Stomach smooth muscle (tissue), 2 donors: ENCODE results near the gene GEMIN2.
A peak's percentile ranks its signal among the peaks of the same experiment; 100 is the strongest.
"Not testable (repeated sequence)": the region's sequence is repeated elsewhere in the genome, so short reads cannot be mapped to it uniquely, and the experiment has no call there.

Source experiments
- H3K27ac ChIP-seq: one replicate; pipeline ENCODE4 v1.7.0; 2013; ENCODE audit warnings: mild to moderate bottlenecking, low read length, inconsistent platforms
- H3K27me3 ChIP-seq, 2 donors: one replicate each; pipeline ENCODE4 v1.7.0; 2013; ENCODE audit warnings: low read length in 2 of 2; ENCODE audit not compliant: insufficient read depth in 2 of 2, control insufficient read depth in 1 of 2
- H3K36me3 ChIP-seq, 2 donors: one replicate each; pipeline ENCODE4 v1.7.0; 2013; ENCODE audit warnings: low read length in 2 of 2; ENCODE audit not compliant: control insufficient read depth in 2 of 2, insufficient read depth in 2 of 2
- H3K4me1 ChIP-seq: one replicate; pipeline ENCODE4 v1.7.0; 2013; ENCODE audit warnings: low read length; ENCODE audit not compliant: control insufficient read depth, insufficient read depth
- H3K4me3 ChIP-seq, 2 donors: one replicate each; pipeline ENCODE4 v1.7.0; 2013; ENCODE audit warnings: low read length in 2 of 2
- H3K9ac ChIP-seq, 2 donors: one replicate each; pipeline ENCODE4 v1.7.0; 2013; ENCODE audit warnings: low read length in 2 of 2, mild to moderate bottlenecking in 1 of 2
- H3K9me3 ChIP-seq, 2 donors: one replicate each; pipeline ENCODE4 v1.7.0; 2013; ENCODE audit warnings: low read length in 2 of 2; ENCODE audit not compliant: control insufficient read depth in 2 of 2
- donor health status: healthy.
- donor health status: Pancreatic carcinoma.

The GEMIN2 gene

DNA sequence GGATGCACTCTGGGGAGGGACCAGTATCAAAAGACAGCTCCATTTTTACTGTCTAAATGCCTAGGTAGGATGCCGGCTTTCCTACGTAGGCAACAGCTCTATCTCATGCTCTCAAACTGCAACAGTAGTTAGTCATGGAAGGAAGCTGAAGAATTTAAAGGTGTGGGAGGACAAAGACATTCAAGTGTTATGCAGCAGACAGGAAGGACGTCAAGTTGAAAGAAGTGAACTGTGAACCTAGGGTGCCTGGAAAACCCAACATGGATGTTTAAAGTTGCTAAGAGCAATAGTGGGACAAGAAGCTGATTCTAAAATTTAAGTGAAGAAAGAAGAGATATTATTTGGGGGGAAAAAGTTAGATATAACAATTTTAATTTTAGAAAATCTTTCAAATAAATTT is 17.0 kb upstream of the GEMIN2 start:
- Histone ChIP-seq H3K36me3 (peaks cover 7 to 10% of the 10 kb centered on the region in 2 donors), H3K27me3 (no peaks in the 10 kb centered on the region), H3K9me3 (no peaks in the 10 kb centered on the region), H3K9ac (no peak overlapping the region), H3K4me1 (peaks cover 2% of the 10 kb centered on the region), H3K27ac (no peak overlapping the region), H3K4me3 (no peak overlapping the region)

DNA sequence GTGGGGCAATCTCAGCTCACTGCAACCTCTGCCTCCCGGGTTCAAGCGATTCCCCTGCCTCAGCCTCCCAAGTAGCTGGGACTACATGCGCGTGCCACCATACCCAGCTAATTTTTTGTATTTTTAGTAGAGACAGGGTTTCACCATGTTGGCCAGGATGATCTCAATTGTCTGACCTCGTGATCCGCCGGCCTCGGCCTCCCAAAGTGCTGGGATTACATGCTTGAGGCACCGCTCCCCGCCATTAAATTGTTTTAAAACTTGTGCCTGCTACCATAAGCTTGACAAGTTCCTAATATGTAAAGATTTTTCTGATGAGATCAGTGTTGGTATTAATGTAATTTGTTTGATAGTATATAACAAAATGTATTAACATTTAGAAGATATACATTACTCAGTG is 14.9 kb upstream of the GEMIN2 start:
- not testable (repeated sequence) for H3K27me3 ChIP-seq, H3K9ac ChIP-seq, H3K27ac ChIP-seq, H3K4me1 ChIP-seq, H3K4me3 ChIP-seq, H3K9me3 ChIP-seq, H3K36me3 ChIP-seq

DNA sequence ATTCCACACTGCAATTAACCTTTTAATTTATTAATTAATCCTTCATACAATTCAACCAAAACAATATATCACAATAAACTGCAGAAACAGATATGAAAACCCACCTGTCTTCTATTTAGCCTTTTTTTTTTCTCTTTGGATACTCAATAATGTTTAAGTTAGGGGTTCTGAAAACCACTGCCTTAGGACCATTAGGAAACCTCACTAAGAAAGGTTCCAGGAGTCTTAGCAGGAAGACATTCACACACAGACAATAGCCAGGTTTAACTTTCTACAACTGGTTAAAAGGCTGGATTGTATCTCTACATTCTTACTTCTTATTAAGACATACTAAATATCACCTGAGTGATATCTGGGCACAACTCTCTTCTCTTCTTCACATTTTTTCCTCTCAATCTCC is 14.4 kb upstream of the GEMIN2 start:
- Histone ChIP-seq H3K27me3 (no peaks in the 10 kb centered on the region), H3K9me3 (no peaks in the 10 kb centered on the region), H3K4me1 (peaks cover 14% of the 10 kb centered on the region), H3K4me3 (no peak overlapping the region), H3K9ac (no peak overlapping the region), H3K27ac (no peak overlapping the region), H3K36me3 (peaks cover 2 to 9% of the 10 kb centered on the region in 2 donors)

DNA sequence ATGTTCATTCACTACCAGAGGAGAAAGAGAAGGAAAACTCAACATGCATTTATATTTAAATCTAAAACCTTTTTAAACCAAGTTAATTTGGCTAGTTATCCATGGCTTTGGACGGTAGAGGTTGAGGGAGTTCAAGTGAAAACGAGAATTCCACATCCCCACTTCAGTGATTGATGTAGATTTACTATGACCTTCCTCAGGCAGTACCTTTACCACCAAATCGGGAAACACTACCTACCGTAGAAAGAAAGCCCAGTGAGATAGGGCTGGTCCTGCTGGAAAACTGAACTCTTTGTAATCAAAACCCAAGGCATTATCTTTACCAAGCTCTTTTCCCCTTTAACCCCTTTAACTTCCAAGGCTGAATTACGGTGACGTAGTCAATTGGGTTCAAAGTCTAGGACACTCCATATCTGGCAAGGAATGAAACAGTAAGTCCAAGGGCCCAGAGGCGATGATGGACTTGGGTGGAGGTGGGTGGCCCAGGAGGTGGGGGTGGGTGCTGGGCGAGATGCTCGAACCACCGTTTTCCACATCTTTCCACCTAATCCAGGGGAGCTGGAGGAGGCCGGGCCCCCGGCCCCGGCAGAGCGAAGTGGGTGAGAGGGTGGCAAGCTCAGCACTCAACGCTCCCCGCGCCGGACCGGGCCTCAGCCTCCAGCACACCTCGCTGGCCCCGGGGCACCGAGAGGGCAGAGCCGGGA is 11.7 kb upstream of the GEMIN2 start:
- Histone ChIP-seq H3K27ac (peak overlapping the region; percentile 95), H3K36me3 (no peaks in the 10 kb centered on the region), H3K9me3 (no peaks in the 10 kb centered on the region), H3K4me3 (peak overlapping the region; percentile 93 to 95), H3K27me3 (no peaks in the 10 kb centered on the region), H3K9ac (peak overlapping the region; percentile 79 to 98), H3K4me1 (peaks cover 16% of the 10 kb centered on the region)

DNA sequence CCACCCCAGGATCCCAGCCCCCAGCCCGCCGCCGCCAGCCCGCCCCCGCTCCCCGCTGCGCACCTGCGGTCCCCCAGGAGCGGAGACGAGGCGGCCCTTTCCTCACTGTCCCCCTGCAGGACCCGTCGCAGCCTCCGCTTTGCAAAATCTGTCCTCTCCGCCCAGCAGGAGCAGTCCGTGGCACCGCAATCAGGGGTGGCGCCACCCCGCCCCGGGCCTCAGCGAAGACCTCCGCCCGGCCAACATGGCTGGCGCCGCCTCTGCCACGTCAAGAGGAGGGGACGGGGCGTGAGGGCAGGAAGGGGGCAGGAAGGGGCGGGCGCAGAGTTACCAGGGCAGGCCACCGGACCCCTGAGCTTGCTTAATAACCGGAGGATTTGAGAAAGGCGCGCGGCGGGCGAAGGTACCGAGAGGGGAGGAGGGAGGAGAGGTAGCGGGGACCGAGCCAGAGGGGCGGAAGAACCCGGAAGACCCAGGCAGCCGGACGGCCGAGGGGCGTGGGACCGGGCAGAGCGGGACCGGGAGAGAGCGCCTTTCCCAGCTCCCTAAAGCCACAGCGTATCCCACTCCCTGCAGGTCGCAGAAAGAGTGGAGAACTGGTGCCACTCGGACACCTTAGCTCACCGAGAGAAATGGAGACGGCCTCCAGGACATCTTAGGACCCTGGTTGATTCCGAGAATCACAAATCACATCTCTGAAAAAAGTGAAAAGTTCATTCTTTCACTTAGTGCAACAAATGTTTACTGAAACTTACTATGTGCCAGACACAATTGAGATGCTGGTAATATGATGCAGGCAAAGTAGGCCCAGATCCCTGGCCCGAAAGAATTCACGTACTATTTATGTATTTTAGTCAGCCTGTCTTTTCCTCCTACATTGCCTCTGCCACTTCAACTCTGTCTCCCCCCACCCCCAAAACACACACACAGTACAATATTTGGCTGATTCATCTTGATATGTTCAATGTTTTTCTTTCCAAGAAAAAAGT is 10.9 kb upstream of the GEMIN2 start, which contains the start of gene SEC23A:
Gene SEC23A (minus strand): TSS at position 267 of the 989 bp plus-strand sequence. CDS start 7,117 bp downstream, outside the sequence.
- Histone ChIP-seq H3K9me3 (no peaks in the 10 kb centered on the region), H3K4me1 (peaks cover 16% of the 10 kb centered on the region), H3K27me3 (no peaks in the 10 kb centered on the region), H3K4me3 (peak within 1 kb of the TSS; percentile 93 to 95), H3K27ac (peak within 1 kb of the TSS; percentile 95), H3K9ac (peak within 1 kb of the TSS; percentile 79 to 98), H3K36me3 (no peaks in the 10 kb centered on the region)

DNA sequence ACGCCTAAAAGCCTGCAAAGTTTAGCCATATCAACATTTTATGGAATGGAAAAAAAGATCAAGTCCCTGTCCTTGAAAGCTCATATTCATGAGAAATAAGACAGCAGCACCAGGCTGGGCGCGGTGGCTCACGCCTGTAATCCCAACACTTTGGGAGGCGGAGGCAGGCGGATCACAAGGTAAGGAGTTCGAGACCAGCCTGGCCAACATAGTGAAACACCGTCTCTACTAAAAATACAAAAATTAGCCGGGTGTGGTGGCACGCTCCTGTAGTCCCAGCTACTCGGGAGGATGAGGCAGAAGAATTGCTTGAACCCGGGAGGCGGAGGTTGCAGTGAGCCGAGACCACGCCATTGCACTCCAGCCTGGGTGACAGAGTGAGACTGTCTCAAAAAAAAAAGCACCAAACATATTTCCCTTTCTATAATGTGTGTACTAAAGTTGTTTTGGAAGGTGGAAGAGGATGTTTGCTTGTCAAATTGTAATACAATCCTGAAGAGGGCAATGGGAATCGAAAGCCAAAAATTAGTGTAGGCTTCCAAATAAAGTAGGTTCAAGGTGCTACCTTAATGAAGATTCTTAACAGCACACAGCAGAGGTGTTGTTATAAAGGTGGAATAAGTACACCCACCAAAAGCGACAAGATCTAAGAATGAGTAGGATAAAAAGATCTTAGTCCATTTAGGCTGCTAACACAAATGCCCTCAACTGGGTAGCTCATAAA is 9.9 kb upstream of the GEMIN2 start:
- Histone ChIP-seq H3K4me1 (peaks cover 16% of the 10 kb centered on the region), H3K27ac (peak overlapping the region; percentile 95), H3K9ac (peak overlapping the region; percentile 79 to 98)

DNA sequence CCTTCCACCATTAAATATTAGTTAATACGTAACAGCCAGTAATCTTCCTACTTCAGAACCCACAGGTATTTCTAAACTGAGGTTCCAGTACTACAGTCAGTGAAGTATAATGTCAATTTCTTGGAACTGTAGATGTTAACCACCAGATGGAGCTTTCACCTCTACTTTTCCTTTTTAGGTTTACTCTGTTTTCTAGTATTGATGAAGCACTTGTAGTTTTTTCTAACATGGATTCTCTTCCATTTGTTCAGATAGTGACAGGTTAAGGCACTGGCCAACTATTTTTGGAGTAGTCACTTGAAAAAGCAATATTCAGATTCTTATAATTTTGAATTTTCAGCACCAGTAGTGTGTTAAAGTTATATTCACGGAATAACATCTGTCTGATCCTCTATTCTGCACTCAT is 6.5 kb upstream of the GEMIN2 start:
- Histone ChIP-seq H3K27ac (no peak overlapping the region), H3K27me3 (no peaks in the 10 kb centered on the region), H3K4me1 (peaks cover 11% of the 10 kb centered on the region), H3K4me3 (no peak overlapping the region), H3K36me3 (no peaks in the 10 kb centered on the region), H3K9ac (no peak overlapping the region), H3K9me3 (no peaks in the 10 kb centered on the region)

More for the DNA sequence above, 9.9 kb upstream of the GEMIN2 start:
- H3K9me3 ChIP-seq, H3K27me3 ChIP-seq, H3K36me3 ChIP-seq: not testable (repeated sequence)
- H3K4me3 ChIP-seq = peak overlapping the region; percentile 93 to 95

DNA sequence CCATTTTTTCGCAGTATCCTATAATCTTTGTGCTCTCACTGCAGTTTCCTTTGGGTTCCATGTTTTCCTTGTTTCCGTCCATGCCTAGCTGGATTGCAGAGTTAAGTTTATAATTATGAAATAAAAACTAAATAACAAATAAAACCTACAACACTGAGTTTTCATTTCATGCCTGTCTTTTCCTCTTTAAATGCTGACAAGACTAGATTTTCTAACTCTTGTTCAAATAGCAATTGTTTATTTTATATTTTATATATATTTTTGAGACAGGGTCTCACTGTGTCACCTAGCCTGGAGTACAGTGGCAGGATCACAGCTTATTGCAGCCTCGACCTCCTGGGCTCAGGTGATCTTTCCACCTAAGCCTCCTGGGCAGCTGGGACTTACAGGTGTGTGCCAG is 5.3 kb upstream of the GEMIN2 start:
- H3K9me3 ChIP-seq = no peaks in the 10 kb centered on the region
- H3K9ac ChIP-seq = no peak overlapping the region
- no peak overlapping the region for H3K27ac ChIP-seq
- H3K27me3 ChIP-seq = no peaks in the 10 kb centered on the region
- H3K4me3 ChIP-seq = no peak overlapping the region
- H3K36me3 ChIP-seq = no peaks in the 10 kb centered on the region
- H3K4me1 ChIP-seq = peaks cover 11% of the 10 kb centered on the region

DNA sequence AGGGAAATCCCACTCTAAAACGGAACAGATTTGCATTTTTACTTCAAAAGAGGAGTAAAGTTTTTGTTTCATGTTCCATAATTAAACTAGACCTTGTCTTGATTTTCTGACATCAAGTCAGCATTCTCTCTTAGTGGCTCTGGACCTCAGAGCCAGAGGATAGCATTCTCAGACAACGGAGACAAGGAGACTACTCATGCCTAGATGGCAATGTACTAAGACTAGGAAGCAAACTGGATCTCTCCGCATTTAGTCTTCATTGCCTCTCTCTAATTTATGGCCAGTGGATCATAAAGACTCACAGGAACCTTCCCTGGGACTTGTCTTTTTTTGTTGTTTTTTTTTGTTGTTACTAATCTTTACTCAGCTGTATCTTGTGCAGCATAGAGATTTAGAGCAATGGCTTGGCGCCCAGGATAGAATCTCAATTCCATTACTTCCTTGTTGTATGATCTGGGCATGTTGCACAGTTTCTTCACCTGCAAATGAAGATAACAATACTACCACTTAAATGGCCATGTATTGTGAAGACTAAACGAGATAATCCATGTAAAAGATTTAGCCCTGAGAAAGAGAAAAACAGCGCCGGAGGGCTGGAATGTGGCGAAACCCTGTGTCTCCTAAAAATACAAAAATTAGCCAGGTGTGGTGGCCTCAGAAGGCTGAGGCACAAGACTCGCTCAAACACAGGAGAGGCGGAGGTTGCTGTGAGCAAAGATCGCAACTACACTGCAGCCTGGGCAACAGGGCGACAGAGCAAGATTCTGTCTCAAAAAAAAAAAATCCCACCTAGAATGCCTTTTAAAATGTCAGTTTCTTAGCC is 4.0 kb upstream of the GEMIN2 start:
- peaks cover 5% of the 10 kb centered on the region for H3K4me1 ChIP-seq
- no peaks in the 10 kb centered on the region for H3K27me3 ChIP-seq
- no peak overlapping the region for H3K9ac ChIP-seq
- no peaks in the 10 kb centered on the region for H3K36me3 ChIP-seq
- no peak overlapping the region for H3K4me3 ChIP-seq
- H3K9me3 ChIP-seq = no peaks in the 10 kb centered on the region
- no peak overlapping the region for H3K27ac ChIP-seq

DNA sequence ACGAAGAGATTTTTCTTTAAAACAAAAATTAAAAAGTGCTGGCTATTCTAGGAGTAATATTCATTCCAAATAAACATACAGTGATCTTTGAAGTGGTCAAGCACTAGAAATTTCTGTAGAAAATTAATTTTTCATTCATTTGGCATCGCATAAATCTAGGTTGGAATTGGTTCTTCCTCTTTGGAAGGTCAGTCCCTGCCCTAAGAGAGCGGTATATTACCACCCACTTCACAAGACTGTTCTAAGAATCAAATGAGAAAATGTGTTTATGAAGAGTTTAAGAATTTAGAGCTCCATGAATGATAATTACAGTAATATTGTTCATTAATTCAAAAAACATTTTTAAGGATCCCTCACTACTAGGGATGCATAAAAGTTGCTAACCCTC is 444 bp upstream of the GEMIN2 start:
- Histone ChIP-seq H3K4me3 (peak overlapping the region; percentile 96 to 99), H3K36me3 (no peaks in the 10 kb centered on the region), H3K9ac (peak overlapping the region; percentile 92 to 95), H3K27me3 (no peaks in the 10 kb centered on the region), H3K9me3 (no peaks in the 10 kb centered on the region), H3K27ac (peak overlapping the region; percentile 73), H3K4me1 (peaks cover 6% of the 10 kb centered on the region)
